Measurements from ENCODE around the gene KRTAP9-6.

The KRTAP9-6 gene

GRCh38 chr17:41302981-41303380 lies 37.8 kb downstream of the KRTAP9-6 start:
- no peak overlapping the region for H3K4me2 ChIP-seq (ENCODE audit: low read depth, low read length, poor library complexity, severe bottlenecking)
- no peaks in the 10 kb centered on the region for H3K9me2 ChIP-seq (replicated peaks; ENCODE audit: low read depth, low read length)
- H3F3A ChIP-seq (ENCODE audit: low read depth), result peaks cover 2% of the 10 kb centered on the region; the same call in 1 of the 2 replicates
- no peak for TF ChIP-seq EZH2phosphoT487 (IDR thresholded peaks at IDR 0.05; ENCODE audit: borderline replicate concordance)
- TF ChIP-seq CTCF (conservative IDR thresholded peaks at IDR 0.05; ENCODE audit: low read length), result no peak
- no peaks in the 10 kb centered on the region for H3K27me3 ChIP-seq (ENCODE audit: insufficient read depth, low read length, poor library complexity, severe bottlenecking)
- no peaks in the 10 kb centered on the region for H3K9me3 ChIP-seq (ENCODE audit: insufficient read depth, low read depth, low read length)
- H3K9ac ChIP-seq (ENCODE audit: low read depth, low read length, poor library complexity, severe bottlenecking), result no peak overlapping the region
- no peaks in the 10 kb centered on the region for H3K79me2 ChIP-seq (ENCODE audit: insufficient read depth, low read length)
- no peak overlapping the region for H3K4me3 ChIP-seq (ENCODE audit: low read length, poor library complexity, severe bottlenecking)
- H4K20me1 ChIP-seq (ENCODE audit: insufficient read depth, low read length, poor library complexity, severe bottlenecking), result no peaks in the 10 kb centered on the region
- H2AFZ ChIP-seq (ENCODE audit: low read length), result no peak overlapping the region
- H3K4me1 ChIP-seq (ENCODE audit: insufficient read depth, low read length, poor library complexity, severe bottlenecking), result peaks cover 26% of the 10 kb centered on the region
- no peaks in the 10 kb centered on the region for H3K36me3 ChIP-seq (ENCODE audit: insufficient read depth, low read length)

GRCh38 chr17:41304091-41304490 lies 38.9 kb downstream of the KRTAP9-6 start:
- Histone ChIP-seq H2AFZ (ENCODE audit: low read length) (no peak overlapping the region), H3K9me2 (replicated peaks; ENCODE audit: low read depth, low read length) (no peaks in the 10 kb centered on the region), H3K4me1 (ENCODE audit: insufficient read depth, low read length, poor library complexity, severe bottlenecking) (peaks cover 34% of the 10 kb centered on the region), H3K4me3 (ENCODE audit: low read length, poor library complexity, severe bottlenecking) (no peak overlapping the region), H3F3A (ENCODE audit: low read depth) (peaks cover 9% of the 10 kb centered on the region), H3K79me2 (ENCODE audit: insufficient read depth, low read length) (no peaks in the 10 kb centered on the region), H3K27me3 (ENCODE audit: insufficient read depth, low read length, poor library complexity, severe bottlenecking) (no peaks in the 10 kb centered on the region), H4K20me1 (ENCODE audit: insufficient read depth, low read length, poor library complexity, severe bottlenecking) (no peaks in the 10 kb centered on the region), H3K9me3 (ENCODE audit: insufficient read depth, low read depth, low read length) (no peaks in the 10 kb centered on the region), H3K36me3 (ENCODE audit: insufficient read depth, low read length) (no peaks in the 10 kb centered on the region), H3K4me2 (ENCODE audit: low read depth, low read length, poor library complexity, severe bottlenecking) (no peak overlapping the region), H3K9ac (ENCODE audit: low read depth, low read length, poor library complexity, severe bottlenecking) (no peak overlapping the region)
- TF ChIP-seq EZH2phosphoT487 (IDR thresholded peaks at IDR 0.05; ENCODE audit: borderline replicate concordance), result no peak

GRCh38 chr17:41307647-41308046 lies 42.5 kb downstream of the KRTAP9-6 start:
- Histone ChIP-seq H4K20me1 (ENCODE audit: insufficient read depth, low read length, poor library complexity, severe bottlenecking) (no peaks in the 10 kb centered on the region), H3F3A (ENCODE audit: low read depth) (peaks cover 14% of the 10 kb centered on the region), H2AFZ (ENCODE audit: low read length) (no peak overlapping the region), H3K36me3 (ENCODE audit: insufficient read depth, low read length) (no peaks in the 10 kb centered on the region), H3K4me3 (ENCODE audit: low read length, poor library complexity, severe bottlenecking) (peak overlapping the region; percentile 65), H3K9ac (ENCODE audit: low read depth, low read length, poor library complexity, severe bottlenecking) (peak overlapping the region; percentile 70), H3K79me2 (ENCODE audit: insufficient read depth, low read length) (no peaks in the 10 kb centered on the region), H3K4me1 (ENCODE audit: insufficient read depth, low read length, poor library complexity, severe bottlenecking) (peaks cover 43% of the 10 kb centered on the region), H3K9me2 (replicated peaks; ENCODE audit: low read depth, low read length) (no peaks in the 10 kb centered on the region), H3K9me3 (ENCODE audit: insufficient read depth, low read depth, low read length) (no peaks in the 10 kb centered on the region), H3K4me2 (ENCODE audit: low read depth, low read length, poor library complexity, severe bottlenecking) (peak overlapping the region; percentile 86), H3K27me3 (ENCODE audit: insufficient read depth, low read length, poor library complexity, severe bottlenecking) (no peaks in the 10 kb centered on the region)
- TF ChIP-seq EZH2phosphoT487 (IDR thresholded peaks at IDR 0.05; ENCODE audit: borderline replicate concordance) (no peak), CTCF (conservative IDR thresholded peaks at IDR 0.05; ENCODE audit: low read length) (no peak)

- H3K4me2 ChIP-seq (ENCODE audit: low read depth, low read length, poor library complexity, severe bottlenecking), result peak overlapping the region; percentile 86
- peaks cover 43% of the 10 kb centered on the region for H3K4me1 ChIP-seq (ENCODE audit: insufficient read depth, low read length, poor library complexity, severe bottlenecking)
- no peaks in the 10 kb centered on the region for H3K27me3 ChIP-seq (ENCODE audit: insufficient read depth, low read length, poor library complexity, severe bottlenecking)
- peaks cover 14% of the 10 kb centered on the region for H3F3A ChIP-seq (ENCODE audit: low read depth)
- TF ChIP-seq EZH2phosphoT487 (IDR thresholded peaks at IDR 0.05; ENCODE audit: borderline replicate concordance) (no peak), CTCF (conservative IDR thresholded peaks at IDR 0.05; ENCODE audit: low read length) (no peak)
- no peaks in the 10 kb centered on the region for H4K20me1 ChIP-seq (ENCODE audit: insufficient read depth, low read length, poor library complexity, severe bottlenecking)
- H3K9me3 ChIP-seq (ENCODE audit: insufficient read depth, low read depth, low read length), result no peaks in the 10 kb centered on the region
- peak overlapping the region; percentile 65 for H3K4me3 ChIP-seq (ENCODE audit: low read length, poor library complexity, severe bottlenecking)
- H3K36me3 ChIP-seq (ENCODE audit: insufficient read depth, low read length), result no peaks in the 10 kb centered on the region
- H2AFZ ChIP-seq (ENCODE audit: low read length), result peak overlapping the region; percentile 23
- no peaks in the 10 kb centered on the region for H3K79me2 ChIP-seq (ENCODE audit: insufficient read depth, low read length)
- H3K9me2 ChIP-seq (replicated peaks; ENCODE audit: low read depth, low read length), result no peaks in the 10 kb centered on the region
- H3K9ac ChIP-seq (ENCODE audit: low read depth, low read length, poor library complexity, severe bottlenecking), result peak overlapping the region; percentile 74
Measured at GRCh38 chr17:41308251-41308917, 43.2 kb downstream of the KRTAP9-6 start.

Measured in Loucy (cell line).